ENCODE measurements around the gene ABTB2. TPM values are rescaled to one million over a fixed set of nuclear protein-coding genes. Genes with fewer than 3 reads are reported as not detected.

Gene ABTB2
- total RNA-seq, 4 donors from 2014 or later, result 0.79 to 4.1 (median 3.7) TPM

GRCh38 chr11:34380696-34381095 is 22.9 kb upstream of the ABTB2 start:
- Histone ChIP-seq H3K4me3 (no peak overlapping the region), H3K27me3 (peaks cover 0 to 43% (median 0%) of the 10 kb centered on the region in 4 donors), H3K27ac (no peak overlapping the region), H3K4me1 (no peaks in the 10 kb centered on the region), H3K9me3 (peaks cover 4 to 30% (median 15%) of the 10 kb centered on the region in 3 donors), H3K36me3 (no peaks in the 10 kb centered on the region)
- no peak for TF ChIP-seq CTCF (IDR thresholded peaks at IDR 0.05)
- no peak for TF ChIP-seq POLR2A (IDR thresholded peaks at IDR 0.05)
- no peak for DNase-seq
- intact Hi-C loops (cut with DNase I), result no loop called here
- WGBS, 2 donors, result 22 to 25% methylated on average over 2 of the region's 2 CpGs

GRCh38 chr11:34379539-34379938 is 21.7 kb upstream of the ABTB2 start:
- H3K4me1 ChIP-seq, result no peaks in the 10 kb centered on the region
- no peak for DNase-seq
- intact Hi-C loops (cut with DNase I), result no loop called here
- TF ChIP-seq POLR2A (IDR thresholded peaks at IDR 0.05) (no peak), CTCF (IDR thresholded peaks at IDR 0.05) (no peak)
- H3K27ac ChIP-seq, result no peak overlapping the region
- WGBS, 2 donors, result 47 to 56% methylated on average over 1 of the region's 1 CpG
- peaks cover 4 to 30% (median 15%) of the 10 kb centered on the region in 3 donors for H3K9me3 ChIP-seq
- H3K36me3 ChIP-seq, result no peaks in the 10 kb centered on the region
- no peak overlapping the region for H3K4me3 ChIP-seq
- peaks cover 0 to 36% (median 0%) of the 10 kb centered on the region in 4 donors for H3K27me3 ChIP-seq

- TF ChIP-seq POLR2A (IDR thresholded peaks at IDR 0.05) (no peak), CTCF (IDR thresholded peaks at IDR 0.05) (no peak)
- no peak for DNase-seq
- whole genome bisulfite sequencing, 2 donors, result 30 to 38% methylated on average over 1 of the region's 1 CpG
- Histone ChIP-seq H3K4me3 (no peak overlapping the region), H3K27me3 (peaks cover 0 to 35% (median 0%) of the 10 kb centered on the region in 4 donors), H3K4me1 (no peaks in the 10 kb centered on the region), H3K36me3 (no peaks in the 10 kb centered on the region), H3K27ac (no peak overlapping the region), H3K9me3 (peaks cover 4 to 30% (median 15%) of the 10 kb centered on the region in 3 donors)
- intact Hi-C loops (cut with DNase I), result no loop called here
These were observed 21.3 kb upstream of the ABTB2 start for GRCh38 chr11:34379079-34379478.

- H3K36me3 ChIP-seq, result no peaks in the 10 kb centered on the region
- H3K4me1 ChIP-seq, result peaks cover 0 to 11% (median 4%) of the 10 kb centered on the region in 3 donors
- no peak overlapping the region for H3K4me3 ChIP-seq
- H3K27ac ChIP-seq, result no peak overlapping the region
- no peak for DNase-seq
- H3K27me3 ChIP-seq, result peaks cover 0 to 9% (median 0%) of the 10 kb centered on the region in 4 donors
- intact Hi-C loops (cut with DNase I), result no loop called here
- WGBS, 2 donors, result 89 to 100% methylated on average over 1 of the region's 1 CpG
- no peak for TF ChIP-seq POLR2A (IDR thresholded peaks at IDR 0.05)
- no peak for TF ChIP-seq CTCF (IDR thresholded peaks at IDR 0.05)
- peaks cover 4 to 28% (median 15%) of the 10 kb centered on the region in 3 donors for H3K9me3 ChIP-seq
These were observed 15.9 kb upstream of the ABTB2 start for GRCh38 chr11:34373727-34374126.

- H3K9me3 ChIP-seq, result no peaks in the 10 kb centered on the region
- H3K36me3 ChIP-seq, result no peaks in the 10 kb centered on the region
- intact Hi-C loops (cut with DNase I), result no loop called here
- H3K27me3 ChIP-seq, result peaks cover 0 to 38% (median 1%) of the 10 kb centered on the region in 4 donors
- H3K4me1 ChIP-seq, result peaks cover 0 to 4% (median 0%) of the 10 kb centered on the region in 3 donors
- H3K27ac ChIP-seq, result no peak overlapping the region
- no peak overlapping the region for H3K4me3 ChIP-seq
- WGBS, 2 donors, result 46 to 48% methylated on average over 2 of the region's 2 CpGs
- peak in 5 of 6 experiments; percentile 26 to 58 (median 30) for TF ChIP-seq CTCF (IDR thresholded peaks at IDR 0.05)
- TF ChIP-seq POLR2A (IDR thresholded peaks at IDR 0.05), result no peak
- DNase-seq, result no peak
These were observed 8.7 kb upstream of the ABTB2 start for GRCh38 chr11:34366522-34366921.

Data from esophagus squamous epithelium (tissue), 5 donors.